NOMO-1 treated with dmso at 0.1 percent for 144 hours (cell line): ENCODE measurements around the gene KLHL8.

ENCODE experiments used
- DNase-seq: peaks from one replicate; lab custom pipeline; 2025; ENCODE audit not compliant: unreplicated experiment; lab: John Stamatoyannopoulos, UW

Gene KLHL8

DNA sequence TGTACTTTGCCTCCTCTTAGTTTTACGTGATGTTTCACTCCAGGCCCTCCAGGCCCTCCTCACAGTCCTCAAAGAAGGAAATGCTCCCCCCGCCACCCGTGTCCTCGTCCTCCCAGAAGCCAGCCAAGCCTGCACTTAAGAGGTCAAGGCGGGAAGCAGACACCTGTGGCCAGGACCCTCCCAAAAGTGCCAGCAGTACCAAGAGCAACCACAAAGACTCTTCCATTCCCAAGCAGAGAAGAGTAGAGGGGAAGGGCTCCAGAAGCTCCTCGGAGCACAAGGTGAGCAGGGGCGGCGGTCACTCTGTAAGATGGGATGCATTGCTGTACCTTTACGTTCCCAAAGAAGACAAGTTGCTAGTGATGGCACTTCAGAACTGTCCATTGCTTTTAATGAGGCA is 94.4 kb downstream of the KLHL8 start:
- no peak for DNase-seq

DNA sequence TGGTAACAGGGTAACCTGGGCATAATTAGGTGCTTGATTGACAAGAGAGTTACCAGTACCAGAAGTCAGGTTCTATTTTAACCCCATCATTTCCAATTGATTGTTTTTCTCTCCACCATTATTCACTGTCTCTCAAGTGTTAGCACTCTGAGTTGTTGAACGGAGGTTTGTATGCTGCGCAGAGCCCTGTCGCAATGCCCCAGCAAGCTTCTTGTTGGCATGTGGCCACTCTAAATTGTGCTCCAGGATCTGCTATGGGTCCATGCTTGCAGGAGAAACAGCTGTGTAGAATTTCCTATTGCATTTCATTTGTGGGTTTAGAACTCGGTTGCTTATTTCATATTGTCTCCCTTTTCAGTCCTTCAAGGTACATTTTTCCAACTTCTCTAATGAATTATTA is 98.2 kb downstream of the KLHL8 start:
- no peak for DNase-seq

DNA sequence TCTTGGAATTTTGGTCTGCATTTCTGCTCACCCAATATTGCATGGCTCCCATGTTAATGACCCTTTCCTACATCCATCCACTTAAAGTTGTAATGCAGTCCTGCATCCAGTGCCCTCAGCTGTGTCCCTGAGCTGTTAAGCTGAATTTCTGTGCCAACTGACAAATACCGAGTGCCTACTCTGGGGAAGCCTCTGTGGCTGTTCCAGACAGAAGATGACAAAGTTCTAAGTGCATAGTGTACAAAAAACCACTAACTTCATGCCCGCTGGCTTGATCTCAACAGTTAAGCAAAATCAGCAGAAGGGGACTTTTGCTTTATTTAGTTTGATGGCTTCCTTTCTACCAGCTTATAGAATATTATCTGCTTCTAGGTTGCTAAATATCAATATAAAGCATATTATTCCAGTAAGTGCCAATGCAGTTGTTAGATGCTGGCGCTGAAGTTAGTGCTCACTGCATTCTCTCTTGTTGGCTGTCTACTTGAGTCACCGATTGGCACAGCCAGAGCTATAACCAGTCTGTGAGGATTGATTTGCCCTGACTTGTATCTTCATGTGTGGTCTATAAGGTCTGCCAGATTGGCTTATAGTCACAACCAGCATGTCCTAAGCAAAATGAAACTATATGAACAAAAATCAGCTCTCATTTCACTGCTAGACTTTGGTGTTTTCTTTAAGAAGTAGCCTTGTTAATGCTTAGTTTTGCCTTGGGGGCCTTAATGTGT is 98.9 kb downstream of the KLHL8 start:
- DNase-seq = no peak

DNA sequence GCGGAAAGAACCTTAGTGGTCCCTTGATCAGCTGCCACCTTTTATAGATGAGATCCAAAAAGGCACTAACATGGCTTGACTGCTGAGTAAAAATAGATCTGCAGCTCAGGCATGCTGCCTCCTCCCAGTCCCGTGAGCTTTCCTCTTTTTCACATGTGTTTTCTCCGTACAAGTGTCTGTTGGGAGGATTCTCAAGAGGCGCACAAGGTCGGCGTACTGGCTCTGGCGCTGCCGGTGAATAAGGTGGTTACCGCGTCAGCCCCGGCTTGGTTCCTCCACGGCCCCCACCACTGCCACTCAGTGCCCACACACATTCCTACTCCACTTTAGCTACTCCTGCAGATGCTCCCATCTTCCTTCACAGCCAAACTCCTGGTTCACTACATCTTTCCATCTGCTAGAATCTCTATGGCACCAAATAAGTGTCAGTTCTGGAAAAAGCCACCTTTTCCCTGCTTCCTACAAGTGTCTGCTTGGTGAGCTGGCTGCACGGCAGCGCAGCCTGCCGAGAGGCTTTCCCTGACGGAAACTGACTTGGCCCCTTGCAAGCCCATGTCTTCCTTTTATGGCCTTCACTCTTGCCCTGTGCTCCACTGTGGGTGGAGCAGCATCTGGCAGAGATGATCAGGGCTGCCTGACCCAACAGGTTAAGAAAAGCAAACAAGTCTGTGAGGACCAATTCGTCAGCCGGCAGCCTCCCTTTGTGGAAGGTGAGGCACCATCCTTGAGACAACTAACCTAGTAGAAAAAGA is 99.8 kb downstream of the KLHL8 start:
- no peak for DNase-seq

DNA sequence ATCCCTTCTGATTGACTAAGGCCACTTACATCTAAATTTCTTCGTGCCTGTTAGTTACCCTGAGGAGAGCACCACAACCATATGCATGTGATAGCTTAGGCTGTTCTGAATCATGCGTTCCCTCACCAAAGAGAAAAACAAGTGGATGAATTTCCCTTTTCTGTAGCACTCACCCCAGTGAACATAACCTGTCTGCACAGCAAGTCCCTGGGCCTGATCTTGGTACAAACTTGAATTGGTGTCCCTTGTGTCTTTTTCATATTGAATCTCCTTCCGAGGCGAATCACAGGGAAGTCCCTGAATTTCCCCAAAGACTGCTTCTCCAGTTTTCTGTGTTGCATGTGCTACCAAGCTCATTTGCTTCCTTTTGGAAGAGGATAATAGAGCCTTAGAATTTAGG is 100.4 kb downstream of the KLHL8 start:
- DNase-seq = no peak

DNA sequence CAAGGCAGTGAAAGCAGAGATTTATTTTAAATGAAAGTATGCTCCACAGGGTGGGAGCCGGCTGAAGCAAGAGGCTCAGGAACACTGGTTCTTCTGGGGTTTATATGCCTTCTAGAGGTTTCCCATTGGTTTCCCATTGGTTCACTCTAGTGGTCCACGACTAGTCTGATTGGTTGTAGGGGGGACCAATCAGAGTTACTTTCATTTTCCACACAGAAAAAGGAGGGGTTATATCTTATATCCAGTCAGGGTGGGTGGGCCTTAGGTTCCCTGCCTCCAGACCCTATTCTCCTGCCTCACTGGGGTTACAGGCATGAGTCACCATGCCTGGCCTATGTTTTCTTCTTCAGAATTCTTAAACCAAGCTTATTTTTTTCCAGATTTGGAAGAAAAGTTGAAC is 101.6 kb downstream of the KLHL8 start:
- DNase-seq = no peak

DNA sequence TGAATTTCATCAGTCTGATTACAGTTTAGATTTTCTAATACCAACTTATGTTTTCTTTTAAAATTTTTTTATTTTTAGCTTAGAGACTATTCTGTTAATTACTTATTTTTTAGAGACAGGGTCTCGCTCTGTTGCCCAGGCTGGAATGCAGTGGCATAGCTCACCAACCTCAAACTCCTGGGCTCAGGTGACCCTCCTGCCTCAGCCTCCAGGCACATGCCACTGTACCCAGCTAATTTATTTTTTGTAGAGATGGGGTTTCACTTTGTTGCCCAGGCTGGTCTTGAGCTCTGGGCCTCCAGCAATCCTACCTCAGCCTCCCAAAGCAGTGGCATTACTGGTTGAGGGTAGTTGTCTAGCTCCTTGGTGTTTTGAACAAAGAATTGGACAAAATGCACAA is 102.0 kb downstream of the KLHL8 start:
- no peak for DNase-seq

DNA sequence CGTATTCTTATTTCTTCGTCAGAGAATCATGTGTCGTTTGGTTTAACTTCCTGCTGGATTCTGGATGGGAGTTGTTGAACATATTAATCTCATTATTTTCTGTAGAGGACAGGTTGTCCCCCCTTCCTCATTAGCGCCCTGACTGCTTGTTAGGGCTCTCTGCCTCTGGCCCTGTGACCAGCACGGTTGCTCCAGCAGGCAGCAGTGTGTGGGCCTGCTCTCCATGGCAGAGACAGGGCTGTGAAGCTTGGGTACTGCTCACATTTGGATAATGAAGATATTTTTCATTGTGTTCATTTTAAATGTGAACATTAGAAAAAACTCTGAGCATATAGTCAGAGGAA is 102.7 kb downstream of the KLHL8 start:
- DNase-seq = no peak

DNA sequence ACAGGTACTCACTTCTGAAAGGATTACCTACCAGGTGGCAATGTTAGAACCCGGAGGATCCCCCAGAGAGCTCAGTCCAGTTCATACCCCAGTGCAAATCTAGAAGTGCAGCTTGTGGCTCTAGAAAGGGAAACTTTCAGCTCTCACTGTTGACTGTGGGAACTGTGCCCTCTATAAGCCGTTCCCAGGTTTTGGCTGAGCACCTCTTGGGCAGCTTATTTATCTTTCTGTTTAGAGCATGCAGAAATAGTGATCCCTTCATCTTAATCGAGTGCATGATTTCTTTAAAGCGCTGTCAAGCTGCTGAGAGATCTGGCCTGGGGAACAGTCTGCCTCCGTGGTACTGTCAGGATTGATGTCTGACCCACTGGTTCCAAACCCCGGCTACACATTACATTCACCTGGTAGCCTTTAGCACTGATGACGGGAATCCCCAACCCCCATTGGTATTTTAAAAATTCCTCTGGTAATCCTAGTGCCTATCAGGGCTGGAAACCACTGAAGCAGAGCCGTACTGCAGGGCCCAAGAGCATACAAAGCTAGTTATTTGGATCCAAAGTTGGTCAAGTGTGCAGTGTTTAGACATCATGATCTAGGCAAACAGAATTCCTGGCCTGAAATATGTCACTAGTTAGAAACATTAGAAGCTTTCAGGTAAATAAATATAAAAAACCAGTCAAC is 103.2 kb downstream of the KLHL8 start:
- DNase-seq = no peak

DNA sequence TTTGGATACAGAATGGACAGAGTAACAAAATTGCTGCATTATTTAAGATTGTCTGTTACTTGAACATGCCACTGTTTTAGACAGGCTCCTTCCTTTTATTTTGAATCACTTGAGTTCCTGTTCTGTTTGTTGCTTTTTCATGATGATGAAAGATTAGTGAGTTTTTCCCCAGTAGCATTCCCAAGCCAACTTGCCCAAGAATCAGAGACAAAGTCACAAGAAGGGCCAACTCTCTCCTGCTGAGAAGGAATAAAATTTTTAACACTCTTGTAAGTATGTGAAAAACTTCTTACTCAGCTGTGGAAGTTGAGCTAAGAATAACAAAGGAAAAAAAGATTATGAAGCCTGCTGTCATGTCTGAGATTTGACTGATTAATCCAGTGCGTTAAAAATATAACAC is 104.2 kb downstream of the KLHL8 start:
- no peak for DNase-seq

DNA sequence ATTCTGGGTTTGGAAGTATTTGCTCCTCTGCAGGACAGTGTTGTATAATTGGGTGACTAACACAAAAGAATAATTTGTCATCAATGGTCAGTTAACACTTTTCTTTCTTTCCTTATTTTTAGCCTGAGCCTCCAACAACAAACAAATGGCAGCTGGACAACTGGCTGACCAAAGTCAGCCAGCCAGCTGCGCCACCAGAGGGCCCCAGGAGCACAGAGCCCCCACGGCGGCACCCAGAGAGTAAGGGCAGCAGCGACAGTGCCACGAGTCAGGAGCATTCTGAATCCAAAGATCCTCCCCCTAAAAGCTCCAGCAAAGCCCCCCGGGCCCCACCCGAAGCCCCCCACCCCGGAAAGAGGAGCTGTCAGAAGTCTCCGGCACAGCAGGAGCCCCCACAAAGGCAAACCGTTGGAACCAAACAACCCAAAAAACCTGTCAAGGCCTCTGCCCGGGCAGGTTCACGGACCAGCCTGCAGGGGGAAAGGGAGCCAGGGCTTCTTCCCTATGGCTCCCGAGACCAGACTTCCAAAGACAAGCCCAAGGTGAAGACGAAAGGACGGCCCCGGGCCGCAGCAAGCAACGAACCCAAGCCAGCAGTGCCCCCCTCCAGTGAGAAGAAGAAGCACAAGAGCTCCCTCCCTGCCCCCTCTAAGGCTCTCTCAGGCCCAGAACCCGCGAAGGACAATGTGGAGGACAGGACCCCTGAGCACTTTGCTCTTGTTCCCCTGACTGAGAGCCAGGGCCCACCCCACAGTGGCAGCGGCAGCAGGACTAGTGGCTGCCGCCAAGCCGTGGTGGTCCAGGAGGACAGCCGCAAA is 106.0 kb downstream of the KLHL8 start:
- DNase-seq = no peak

DNA sequence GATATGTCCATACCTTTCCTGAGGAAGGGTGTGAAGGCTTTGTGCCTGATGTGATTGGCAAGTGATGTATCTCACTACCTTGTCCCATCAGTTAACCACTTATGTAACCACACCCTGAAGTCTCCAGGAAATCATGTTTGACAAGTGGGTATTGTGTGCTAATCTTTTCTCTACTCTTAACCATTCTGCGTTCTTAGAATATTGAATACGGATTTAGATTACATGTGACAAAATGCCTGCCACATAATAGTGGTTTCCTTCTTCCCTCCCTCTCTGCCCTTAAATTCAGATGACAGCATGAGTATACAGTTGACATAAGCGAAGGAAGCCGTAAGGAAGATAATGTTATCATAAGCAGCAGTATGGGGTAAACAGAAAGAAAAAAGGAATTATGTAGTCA is 108.4 kb downstream of the KLHL8 start:
- DNase-seq = no peak
